Frontal cortex (tissue), 4 donors: ENCODE results near the gene LMX1A. TPM values are rescaled to one million over a fixed set of nuclear protein-coding genes. Genes with fewer than 3 reads are reported as not detected.

ENCODE experiments used
- DNase-seq, 2 donors: peaks; one replicate each; pipeline ENCODE4 v3.0.0; 2012; ENCODE audit warnings: low spot score in 2 of 2
- FAIRE-seq: peaks from 2 replicates; lab custom pipeline; 2012; peaks lifted over from hg19 to GRCh38; lab: Jason Lieb, UNC
- total RNA-seq: library from RNA; depleted of rRNA; stranded (reverse); fragments of >200 nt; gene quantifications from one replicate; pipeline ENCODE4 v1.2.3, GENCODE V29; 2014
- donor health status: control.
- donor health status: control.
- donor health status: control.

Gene LMX1A
- total RNA-seq, result not detected

- DNase-seq (peak in 1 of 2 donors; percentile 37), FAIRE-seq (no peak)
Observed at GRCh38 chr1:165355977-165356811, at the start of gene LMX1A. LMX1A (minus strand) TSS chr1:165356715; CDS start chr1:165355559, 1,156 bp downstream.

DNA sequence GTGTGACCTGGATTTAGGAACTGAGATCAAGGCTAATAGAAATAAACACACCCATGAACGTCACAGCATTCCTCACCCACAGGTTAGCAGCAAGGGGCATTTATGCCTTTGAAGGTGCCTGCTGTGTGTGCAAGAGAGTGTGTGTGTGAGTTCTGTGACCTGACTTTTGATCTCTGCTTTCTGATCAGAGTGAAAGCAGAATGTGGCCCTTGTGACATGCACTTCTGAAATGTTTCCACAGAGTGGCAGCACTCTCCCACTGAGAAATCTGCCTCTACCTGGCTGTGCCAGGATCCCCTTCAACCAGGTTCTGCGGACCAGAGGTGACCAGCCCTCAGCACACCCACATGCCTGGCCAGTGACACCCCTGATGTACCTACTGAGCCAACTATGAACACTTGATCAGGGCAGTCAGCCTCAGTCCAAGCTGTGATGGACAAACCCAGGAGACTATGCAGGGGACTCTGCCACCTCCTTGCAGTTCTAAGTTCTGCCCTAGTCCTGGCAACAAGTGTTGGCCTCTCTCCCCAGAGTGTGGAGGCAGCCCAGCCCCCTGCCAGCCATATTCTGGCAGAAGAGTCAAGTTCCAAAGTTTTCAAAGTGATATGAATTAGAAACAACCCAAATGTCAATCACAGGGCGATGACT, 47.4 kb upstream of the LMX1A start:
- FAIRE-seq (no peak), DNase-seq (peak in 1 of 2 donors; percentile 39)

DNA sequence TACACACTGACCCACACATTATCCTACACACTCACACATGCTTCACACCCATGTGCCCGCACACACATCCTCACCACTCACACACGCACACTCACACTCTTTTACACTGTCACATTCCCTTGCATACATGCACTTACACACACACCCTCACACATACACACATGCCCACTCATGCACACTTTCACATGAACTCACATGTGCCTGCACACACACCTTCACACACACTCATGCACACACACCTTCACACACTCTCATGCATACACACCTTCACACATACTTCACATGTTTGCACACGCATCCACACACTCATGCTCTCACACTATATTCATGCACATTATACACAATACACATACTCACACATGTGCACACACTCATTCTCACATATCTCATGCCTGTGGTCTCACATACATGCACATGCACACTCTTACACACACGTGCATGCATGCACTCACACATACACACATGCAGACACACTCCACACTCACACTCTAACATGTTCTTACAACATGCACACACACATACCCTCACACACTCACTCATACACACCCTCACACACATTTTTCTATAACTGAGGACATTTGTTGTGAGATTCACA, 46.1 kb upstream of the LMX1A start:
- DNase-seq (no peak), FAIRE-seq (no peak)

GRCh38 chr1:165397944-165398343, 41.4 kb upstream of the LMX1A start:
- DNase-seq (no peak), FAIRE-seq (no peak)

GRCh38 chr1:165395901-165396300, 39.4 kb upstream of the LMX1A start:
- FAIRE-seq (no peak), DNase-seq (no peak)

DNA sequence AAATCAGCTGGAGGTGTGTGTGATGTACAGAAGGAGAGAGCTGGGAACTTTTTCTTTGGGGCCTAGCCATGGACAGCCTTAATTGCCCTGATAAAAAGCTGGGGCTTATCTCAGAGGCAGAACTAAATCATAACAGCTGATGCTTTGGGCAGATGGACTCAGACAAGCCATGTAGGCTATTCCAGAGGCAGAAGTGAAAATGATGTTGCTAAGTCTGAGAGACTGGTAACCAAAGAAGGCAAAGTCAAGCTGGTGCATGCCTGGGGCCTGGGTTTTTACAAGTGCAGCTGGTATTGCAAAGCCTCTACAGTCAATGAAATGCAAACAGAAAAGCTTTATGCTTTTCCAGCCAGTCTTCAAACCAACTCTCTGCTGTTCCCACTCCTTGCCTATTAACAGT, 39.0 kb upstream of the LMX1A start:
- FAIRE-seq (no peak), DNase-seq (no peak)

- FAIRE-seq, result no peak
- peak; percentile 55 to 80 for DNase-seq
Observed at GRCh38 chr1:165392634-165393571, 36.4 kb upstream of the LMX1A start.

DNA sequence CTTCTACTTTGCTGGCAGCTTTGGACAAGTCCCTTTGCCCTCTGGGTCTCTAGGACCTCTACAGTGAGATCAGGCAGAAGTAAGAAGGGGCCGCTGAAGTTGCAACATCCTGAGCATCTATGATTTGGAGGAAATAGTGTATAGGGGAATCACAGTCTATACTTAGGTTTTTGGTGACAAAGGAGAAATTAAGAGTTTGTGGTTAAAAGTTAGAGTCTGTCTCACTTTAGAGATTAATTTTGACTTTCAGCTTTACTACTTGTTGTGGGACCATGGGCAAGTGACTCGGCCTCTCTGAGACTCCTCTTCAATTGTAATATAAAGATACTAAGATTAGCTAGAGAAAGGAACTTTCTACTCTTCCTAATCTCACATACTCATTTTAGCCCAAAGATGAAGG, 33.1 kb upstream of the LMX1A start:
- DNase-seq (no peak), FAIRE-seq (no peak)

DNA sequence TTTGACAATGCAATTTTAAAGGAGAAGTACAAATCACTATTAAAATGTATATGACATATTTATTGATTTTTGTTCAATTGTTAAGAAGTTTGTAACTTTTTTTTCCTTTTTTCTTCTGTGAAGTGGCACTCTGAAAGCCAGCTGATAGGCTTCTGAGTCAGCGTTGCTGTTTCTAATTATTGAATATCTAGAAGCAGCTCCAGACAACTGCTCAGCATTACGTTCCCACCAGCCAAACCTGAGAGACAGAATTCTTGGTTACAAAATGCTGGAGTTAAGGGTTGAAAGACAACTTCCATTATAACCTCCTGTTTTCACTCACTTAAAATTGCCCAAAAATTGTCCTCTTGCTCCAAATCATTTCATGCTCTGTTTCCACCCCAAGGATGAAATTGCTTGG, 31.4 kb upstream of the LMX1A start:
- no peak for DNase-seq
- no peak for FAIRE-seq

DNA sequence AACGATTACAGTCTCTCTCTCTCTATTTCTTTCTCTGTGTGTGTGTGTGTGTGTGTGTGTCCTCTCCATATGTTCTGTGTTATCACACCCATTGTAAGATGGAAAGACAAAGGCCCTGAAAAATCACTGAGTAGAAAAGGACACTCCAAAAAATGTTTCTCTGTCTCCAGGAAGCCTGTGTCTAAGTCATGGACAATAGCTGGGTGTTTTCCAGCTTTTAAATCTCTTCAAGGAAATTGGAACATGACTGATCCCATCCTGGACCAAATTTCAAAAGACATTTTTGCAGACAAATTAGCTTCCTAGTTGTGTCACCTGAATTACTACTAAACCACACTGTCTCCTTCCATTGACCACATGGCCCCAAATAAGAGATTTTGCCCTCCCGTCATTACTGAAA, 31.0 kb upstream of the LMX1A start:
- DNase-seq (no peak), FAIRE-seq (no peak)

GRCh38 chr1:165383599-165384405, 27.3 kb upstream of the LMX1A start:
- no peak for DNase-seq
- FAIRE-seq, result no peak

- FAIRE-seq, result no peak
- no peak for DNase-seq
Observed at GRCh38 chr1:165383067-165383466, 26.6 kb upstream of the LMX1A start.

- DNase-seq (no peak), FAIRE-seq (no peak)
Observed at GRCh38 chr1:165381745-165382505, 25.4 kb upstream of the LMX1A start.

DNA sequence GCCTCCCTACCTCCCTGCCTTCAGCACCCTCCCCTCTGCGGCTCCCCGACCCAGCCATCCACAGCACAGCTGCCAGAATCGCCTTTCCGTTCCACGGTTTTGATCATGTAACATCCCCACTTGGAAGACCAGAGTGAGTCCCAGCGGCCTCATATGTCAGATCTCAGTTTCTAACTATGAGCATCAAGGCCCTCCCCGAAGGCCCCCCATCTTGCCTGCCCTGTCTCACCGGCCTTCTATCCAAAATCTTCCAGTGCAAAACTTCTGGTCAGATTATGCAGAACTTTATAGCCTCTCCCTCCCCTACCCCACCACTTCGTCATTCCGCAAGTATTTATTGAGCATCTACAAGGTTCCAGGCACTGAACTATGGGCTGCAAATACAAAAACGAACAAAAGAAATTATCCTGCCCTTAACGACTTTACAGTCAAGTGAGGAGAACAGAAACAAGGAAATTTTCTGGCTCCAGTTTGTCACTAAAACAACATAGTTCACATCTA, 20.3 kb upstream of the LMX1A start:
- no peak for FAIRE-seq
- DNase-seq, result no peak

DNA sequence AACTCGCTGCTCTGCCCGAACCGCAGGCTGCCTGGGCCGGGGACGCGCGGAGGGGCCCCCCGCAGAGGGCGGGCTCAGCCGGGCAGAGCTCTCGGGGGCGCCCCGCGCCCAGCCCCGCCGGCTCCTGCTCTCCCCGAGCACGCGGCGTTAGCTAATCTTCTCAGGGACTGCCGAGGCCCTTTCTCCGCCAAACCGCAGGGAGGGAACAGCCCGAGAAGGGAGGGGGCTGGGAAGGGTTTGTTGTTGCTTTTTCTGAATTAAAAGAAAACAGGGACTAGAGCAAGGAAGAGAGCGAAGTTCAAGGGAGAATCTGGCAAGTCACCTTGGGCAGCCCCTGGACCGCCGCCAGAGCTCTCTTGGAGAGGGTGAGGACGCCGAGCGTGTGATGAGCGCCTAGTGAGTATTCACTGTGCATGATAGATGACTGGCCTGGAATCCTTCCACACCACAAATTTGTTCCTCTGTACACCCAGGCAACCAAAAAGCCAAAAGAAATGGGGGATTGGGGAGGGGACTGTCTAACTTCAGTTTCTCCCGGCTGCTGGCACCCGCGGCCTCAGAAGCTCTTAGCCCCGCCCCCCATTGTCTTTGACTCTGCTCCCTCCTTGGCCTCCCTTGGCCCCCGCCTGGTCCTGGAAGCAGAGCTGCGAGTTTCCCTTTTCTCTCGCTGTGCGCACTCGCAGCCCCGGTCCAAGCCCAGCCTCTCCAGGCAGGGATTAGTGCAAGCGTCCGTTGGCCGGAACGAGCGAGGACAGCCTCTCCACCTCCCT, 19.7 kb upstream of the LMX1A start:
- peak; percentile 66 to 72 for DNase-seq
- FAIRE-seq, result no peak

GRCh38 chr1:165375623-165376022, 19.1 kb upstream of the LMX1A start:
- FAIRE-seq (no peak), DNase-seq (no peak)

GRCh38 chr1:165371588-165372225, 15.2 kb upstream of the LMX1A start:
- DNase-seq (no peak), FAIRE-seq (no peak)
